ENCODE measurements around the gene SLC44A1.

Gene SLC44A1

GRCh38 chr9:105330201-105330600 lies 85.8 kb downstream of the SLC44A1 start:
- DNase-seq (ENCODE audit: low read depth): no peak
- H3K4me3 ChIP-seq (ENCODE audit: control insufficient read depth, low read depth, low read length): no peak overlapping the region
- no peak for TF ChIP-seq CTCF (IDR thresholded peaks at IDR 0.05; ENCODE audit: control insufficient read depth, insufficient read depth, low read depth, low read length, missing control alignments)

- no peak for DNase-seq (ENCODE audit: low read depth)
- no peak for TF ChIP-seq CTCF (IDR thresholded peaks at IDR 0.05; ENCODE audit: control insufficient read depth, insufficient read depth, low read depth, low read length, missing control alignments)
- no peak overlapping the region for H3K4me3 ChIP-seq (ENCODE audit: control insufficient read depth, low read depth, low read length)
Measured at GRCh38 chr9:105330755-105331154, 86.3 kb downstream of the SLC44A1 start.

- no peak overlapping the region for H3K4me3 ChIP-seq (ENCODE audit: control insufficient read depth, low read depth, low read length)
- no peak for TF ChIP-seq CTCF (IDR thresholded peaks at IDR 0.05; ENCODE audit: control insufficient read depth, insufficient read depth, low read depth, low read length, missing control alignments)
- no peak for DNase-seq (ENCODE audit: low read depth)
Measured at GRCh38 chr9:105331160-105331559, 86.7 kb downstream of the SLC44A1 start.

- H3K4me3 ChIP-seq (ENCODE audit: control insufficient read depth, low read depth, low read length): no peak overlapping the region
- no peak for TF ChIP-seq CTCF (IDR thresholded peaks at IDR 0.05; ENCODE audit: control insufficient read depth, insufficient read depth, low read depth, low read length, missing control alignments)
- no peak for DNase-seq (ENCODE audit: low read depth)
Measured at GRCh38 chr9:105331755-105332154, 87.3 kb downstream of the SLC44A1 start.

GRCh38 chr9:105332471-105332870 lies 88.0 kb downstream of the SLC44A1 start:
- TF ChIP-seq CTCF (IDR thresholded peaks at IDR 0.05; ENCODE audit: control insufficient read depth, insufficient read depth, low read depth, low read length, missing control alignments): no peak
- no peak overlapping the region for H3K4me3 ChIP-seq (ENCODE audit: control insufficient read depth, low read depth, low read length)
- DNase-seq (ENCODE audit: low read depth): no peak

GRCh38 chr9:105333076-105333475 lies 88.6 kb downstream of the SLC44A1 start:
- no peak overlapping the region for H3K4me3 ChIP-seq (ENCODE audit: control insufficient read depth, low read depth, low read length)
- no peak for TF ChIP-seq CTCF (IDR thresholded peaks at IDR 0.05; ENCODE audit: control insufficient read depth, insufficient read depth, low read depth, low read length, missing control alignments)
- no peak for DNase-seq (ENCODE audit: low read depth)

GRCh38 chr9:105333811-105334210 lies 89.4 kb downstream of the SLC44A1 start:
- H3K4me3 ChIP-seq (ENCODE audit: control insufficient read depth, low read depth, low read length): no peak overlapping the region
- no peak for TF ChIP-seq CTCF (IDR thresholded peaks at IDR 0.05; ENCODE audit: control insufficient read depth, insufficient read depth, low read depth, low read length, missing control alignments)
- no peak for DNase-seq (ENCODE audit: low read depth)
